HG03460 (cell line): Measurements from ENCODE around the gene CPE.

Source experiments
- ATAC-seq: cut with Tn5 transposase; IDR thresholded peaks from one replicate; pipeline ENCODE4 v1.9.1; 2021; ENCODE audit not compliant: unreplicated experiment

Gene CPE

DNA sequence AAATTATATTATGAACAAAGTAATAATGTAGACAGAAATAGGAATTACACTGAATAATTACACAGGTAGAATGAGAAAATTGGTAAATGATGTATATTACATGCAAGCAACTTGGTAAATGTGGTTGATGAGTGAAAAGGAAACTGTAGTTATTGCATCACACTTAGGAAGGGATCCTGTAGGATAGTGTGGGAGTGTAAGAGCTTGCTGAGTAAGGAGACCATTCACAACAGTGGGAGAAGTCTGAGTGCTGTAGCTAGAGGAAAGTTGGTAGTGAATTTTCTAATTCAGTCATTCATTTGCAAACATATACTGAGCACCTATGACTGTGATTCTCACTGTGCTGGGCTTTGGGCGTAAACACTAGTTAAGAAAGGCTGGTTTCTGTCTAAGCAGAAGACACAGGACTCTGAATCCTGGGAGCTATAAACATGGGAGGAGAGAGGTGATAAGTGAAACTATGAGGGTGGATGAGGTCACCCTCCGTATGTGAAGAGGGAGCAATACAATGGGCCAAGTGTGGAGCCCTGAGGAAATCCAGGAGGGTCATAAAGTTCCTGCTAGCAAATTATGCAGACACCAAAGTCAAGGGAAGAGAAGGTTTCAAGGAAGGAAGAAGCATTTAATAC lies 14.2 kb upstream of the CPE start:
- ATAC-seq = no peak

DNA sequence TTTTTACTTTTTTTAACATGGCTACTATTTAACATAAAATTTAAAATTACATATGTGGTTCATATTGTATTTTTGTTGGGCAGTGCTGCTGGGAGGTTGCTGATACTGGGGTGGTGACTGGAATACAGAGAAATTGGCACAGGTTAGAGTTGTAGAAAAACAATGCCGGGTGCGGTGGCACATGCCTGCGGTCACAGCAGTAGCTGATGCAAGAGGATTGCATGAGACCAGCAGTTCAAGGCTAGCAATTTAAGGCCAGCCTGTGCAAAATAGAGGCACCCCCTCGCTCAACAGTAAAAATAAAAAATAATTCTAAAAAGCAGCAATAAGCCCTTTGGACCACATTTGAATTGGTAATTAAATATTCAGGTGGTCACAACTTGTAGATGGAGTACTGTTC lies 11.8 kb upstream of the CPE start:
- ATAC-seq = no peak

DNA sequence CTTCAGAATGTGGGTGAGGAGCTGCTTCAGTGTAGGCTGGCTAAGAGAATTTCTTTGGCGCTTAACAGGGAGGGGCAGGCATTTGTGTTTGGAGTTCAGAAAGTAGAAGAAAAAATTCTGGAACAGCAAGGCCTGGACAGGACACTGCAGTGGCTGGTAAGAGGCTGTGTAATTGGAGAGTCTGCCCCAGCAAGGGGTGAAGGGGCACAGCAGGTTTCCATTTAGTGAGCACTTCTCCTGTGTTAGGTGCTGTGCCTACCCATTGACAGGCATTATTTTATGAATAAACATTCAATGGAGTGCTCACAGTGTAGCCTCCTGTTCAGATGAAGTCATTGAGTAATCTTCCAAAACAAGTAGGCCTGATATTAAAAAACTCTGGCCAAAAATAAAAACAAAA lies 10.7 kb upstream of the CPE start:
- ATAC-seq = no peak

DNA sequence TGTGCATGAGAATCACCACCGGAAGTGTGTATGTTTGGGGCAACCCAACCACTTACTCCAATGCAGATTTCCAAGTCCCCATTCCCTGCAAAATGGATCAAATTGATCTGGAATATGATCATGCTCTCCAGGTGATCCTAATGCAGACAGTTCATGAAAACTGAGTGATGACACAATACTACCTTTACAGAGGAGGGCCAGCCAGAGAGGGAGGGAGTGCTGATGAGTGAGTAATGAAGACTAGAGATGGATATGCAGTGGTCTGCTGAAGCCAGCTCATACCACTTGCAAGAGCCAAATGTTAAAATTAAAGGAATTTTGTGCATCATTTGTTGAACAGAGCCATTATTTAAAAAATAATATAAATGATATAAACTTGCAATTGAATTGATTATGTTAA lies 10.2 kb upstream of the CPE start:
- ATAC-seq = no peak

DNA sequence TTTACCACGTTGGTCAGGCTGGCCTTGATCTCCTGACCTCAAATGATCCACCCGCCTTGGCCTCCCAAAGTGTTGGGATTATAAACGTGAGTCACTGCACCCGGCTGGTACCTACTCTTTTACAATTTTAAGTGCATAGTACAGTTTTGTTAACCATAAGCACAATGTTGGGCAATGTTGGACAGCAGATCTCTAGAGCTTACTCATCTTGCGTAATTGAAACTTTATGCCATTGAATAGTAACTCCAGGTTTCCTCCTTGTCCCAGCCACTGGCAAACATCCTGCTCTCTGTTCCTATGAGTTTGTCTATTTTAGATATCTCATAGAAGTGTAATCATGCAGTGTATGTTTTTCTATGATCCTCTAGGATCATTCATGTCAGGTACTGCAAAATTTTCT lies 9.3 kb upstream of the CPE start:
- ATAC-seq = no peak

DNA sequence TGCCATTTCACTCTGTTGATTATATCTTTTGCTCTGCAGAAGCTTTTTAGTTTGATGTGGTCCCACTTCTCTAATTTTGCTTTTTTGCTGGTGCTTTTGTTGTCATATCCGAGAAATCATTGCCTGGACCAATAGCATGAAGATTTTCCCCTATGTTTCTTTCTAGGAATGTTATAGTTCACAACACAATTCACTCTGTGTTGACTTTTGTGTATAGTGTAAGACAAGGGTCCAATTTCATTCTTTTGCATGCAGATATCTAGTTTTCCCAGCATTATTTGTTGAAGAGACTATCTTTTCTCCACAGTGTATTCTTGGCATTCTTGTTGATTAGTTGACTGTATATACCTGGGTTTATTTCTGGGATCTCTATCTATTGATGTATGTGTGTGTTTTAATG lies 8.3 kb upstream of the CPE start:
- no peak for ATAC-seq

DNA sequence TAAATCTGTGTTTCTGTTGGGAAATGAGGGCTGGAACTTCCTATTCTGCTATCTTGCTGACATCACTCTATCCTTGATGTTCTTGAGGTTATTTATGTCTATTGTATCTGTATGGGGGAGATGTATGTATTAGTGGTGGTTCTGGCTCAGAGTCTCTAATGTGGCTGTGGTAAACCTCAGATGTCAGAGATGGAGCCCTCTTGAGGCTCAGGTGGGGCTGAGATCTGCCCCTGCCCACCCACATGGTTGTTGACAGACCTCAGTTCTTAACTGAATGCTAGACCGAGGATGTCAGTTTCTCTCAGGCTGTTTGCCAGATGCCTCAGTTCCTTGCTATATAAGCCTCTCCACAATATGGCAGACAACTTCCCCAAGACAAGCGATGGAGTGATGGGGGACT lies 3.3 kb upstream of the CPE start:
- ATAC-seq = no peak

DNA sequence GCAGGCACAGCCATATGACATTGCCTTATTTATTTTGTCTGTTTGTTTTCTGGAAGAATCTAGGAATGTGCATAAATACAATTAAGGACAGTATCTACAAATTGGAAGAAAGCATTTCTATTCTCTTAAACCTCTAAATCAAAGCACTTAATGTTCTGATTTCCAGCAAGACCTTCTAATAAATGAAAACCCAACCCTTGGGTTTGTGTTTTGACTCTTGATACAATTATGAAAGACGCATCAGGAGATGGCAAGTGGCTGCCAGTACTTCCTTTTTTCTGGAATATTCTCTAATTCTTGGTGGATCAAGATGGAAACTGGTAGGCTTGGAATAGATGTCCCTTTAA lies 437 bp upstream of the CPE start:
- no peak for ATAC-seq

DNA sequence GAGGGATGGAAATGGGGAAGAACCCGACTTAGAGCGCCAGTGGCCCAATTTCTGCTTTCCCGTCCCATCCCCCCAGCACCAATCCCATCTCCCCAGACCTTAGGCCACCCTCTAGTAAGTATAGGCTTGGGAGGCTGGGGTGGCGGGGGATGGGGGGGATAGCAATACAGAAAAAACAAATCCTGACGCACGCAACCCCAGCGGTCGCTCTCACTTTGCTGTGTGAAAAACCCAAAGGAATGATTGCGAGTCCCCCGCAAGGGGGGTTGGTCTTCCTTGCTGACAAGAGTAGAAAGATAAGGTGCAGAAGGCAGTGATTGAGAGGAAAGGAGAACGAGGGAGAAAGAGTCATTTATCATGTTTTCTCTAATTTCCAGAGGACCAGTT lies 863 bp downstream of the CPE start:
- ATAC-seq = no peak

DNA sequence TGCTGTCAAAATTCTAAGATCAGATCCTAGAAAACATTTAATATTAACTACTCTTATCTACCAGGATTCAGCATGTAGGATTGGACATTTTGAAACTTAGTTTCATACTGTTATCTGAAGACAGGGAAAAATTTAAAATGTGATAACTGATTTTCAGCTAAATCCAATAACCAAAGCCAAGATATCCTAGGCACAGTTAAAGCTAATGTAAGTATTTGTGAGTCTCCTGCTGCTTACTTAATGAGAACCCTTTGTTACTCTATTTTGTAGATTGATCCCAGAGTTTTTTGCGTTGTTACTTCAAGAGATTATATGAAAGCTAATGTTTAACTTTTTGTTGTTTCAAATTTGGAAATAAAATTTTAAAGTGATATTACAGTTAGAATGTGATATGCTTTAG lies 2.0 kb downstream of the CPE start:
- no peak for ATAC-seq

DNA sequence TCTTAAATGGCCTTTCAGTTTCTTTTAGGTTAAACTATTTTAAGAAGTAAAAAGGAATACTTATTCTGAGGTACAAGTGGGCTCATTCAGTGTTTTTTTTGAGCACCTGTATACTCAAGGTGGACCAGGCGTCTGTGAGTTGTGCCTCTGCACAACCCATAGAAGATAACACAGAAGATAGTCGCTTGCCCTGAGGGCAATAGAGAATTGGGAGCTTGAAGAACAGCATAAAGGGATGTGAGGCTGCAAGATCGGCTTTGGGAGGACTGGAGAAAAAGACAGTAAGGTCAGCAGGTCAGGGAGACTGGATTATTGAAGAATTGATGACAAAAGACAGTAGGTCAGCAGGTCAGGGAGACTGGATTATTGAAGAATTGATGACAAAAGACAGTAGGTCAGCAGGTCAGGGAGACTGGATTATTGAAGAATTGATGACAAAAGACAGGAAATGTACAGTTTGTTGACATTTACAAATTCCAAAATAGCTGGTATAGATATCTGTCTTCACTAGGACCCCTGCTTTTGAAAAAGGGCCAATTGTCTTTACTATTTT lies 3.1 kb downstream of the CPE start:
- ATAC-seq = no peak

DNA sequence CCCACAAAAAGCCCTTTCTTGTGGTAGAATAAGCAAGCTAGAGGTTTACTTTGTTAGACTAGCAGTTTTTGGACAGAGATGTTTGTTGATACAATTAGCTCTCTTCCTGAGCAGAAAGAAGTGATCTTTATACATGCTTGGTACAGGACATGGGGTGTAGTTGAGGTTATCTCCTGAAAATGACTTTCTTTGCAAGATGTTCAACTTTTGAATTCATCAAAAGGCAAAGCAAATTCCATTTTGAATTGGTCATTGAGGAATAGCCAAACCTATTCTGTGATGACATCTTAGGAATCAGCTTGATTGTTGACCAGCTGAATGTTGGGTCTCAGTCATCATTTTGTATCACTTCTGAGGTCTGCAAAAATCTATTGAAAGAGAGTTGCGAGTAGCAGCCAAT lies 3.8 kb downstream of the CPE start:
- no peak for ATAC-seq

DNA sequence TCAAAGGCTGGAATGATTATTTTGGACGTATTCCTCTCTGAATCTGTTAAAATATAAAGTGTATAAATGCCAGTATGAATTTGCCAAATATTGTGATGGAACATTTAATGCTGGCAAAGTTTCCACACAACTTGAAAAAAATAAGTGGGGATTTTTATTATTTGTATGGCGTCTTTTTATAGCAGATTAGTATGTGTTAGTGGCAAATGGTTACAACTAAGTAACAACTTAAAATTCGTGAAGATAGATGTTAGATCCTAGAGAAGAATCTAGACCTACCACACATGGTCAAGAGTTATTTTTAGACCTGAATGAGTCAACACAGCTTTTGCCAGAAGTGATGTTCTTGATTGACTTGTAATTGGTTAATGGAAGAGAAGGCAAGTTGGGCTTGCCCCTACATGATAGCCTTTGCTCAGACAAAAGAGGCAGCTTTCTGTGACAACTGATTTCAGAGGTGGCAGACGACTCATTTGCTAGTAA lies 4.8 kb downstream of the CPE start:
- no peak for ATAC-seq

DNA sequence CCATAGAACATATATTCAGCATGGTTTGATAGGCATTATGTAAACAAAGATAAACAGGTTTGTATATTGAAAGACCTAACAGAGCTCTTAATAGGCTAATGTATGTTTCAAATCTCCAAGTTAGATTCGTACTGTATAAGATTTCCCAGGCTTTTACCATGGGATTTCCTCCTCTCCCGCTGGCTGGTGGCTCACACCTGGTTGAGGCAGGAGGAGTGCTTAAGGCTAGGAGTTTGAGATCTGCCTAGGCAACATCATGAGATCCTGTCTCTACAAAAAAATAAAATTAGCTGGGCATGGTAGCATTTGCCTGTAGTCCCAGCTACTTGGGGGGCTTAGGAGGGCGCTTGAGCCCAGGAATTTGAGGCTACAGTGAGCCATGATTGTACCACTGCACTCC lies 5.4 kb downstream of the CPE start:
- ATAC-seq = no peak

DNA sequence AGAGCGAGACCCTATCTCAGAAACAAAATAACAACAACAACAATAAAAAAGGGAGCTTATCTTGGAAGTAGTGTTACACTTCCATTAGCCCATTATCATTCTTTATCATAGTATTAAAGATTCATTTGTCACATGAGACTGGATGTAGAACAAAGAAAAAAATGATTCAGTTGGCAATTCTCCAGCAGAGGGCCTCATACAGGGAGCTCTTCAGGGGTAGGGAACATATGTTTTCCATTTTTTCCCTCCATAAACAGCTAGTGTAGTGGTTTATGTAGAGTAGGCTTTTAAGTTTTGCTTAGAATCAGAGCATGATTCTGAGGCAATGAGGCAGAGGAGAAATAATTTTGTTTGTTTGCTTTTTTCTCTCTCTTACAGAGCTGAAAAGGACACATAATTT lies 5.8 kb downstream of the CPE start:
- no peak for ATAC-seq

DNA sequence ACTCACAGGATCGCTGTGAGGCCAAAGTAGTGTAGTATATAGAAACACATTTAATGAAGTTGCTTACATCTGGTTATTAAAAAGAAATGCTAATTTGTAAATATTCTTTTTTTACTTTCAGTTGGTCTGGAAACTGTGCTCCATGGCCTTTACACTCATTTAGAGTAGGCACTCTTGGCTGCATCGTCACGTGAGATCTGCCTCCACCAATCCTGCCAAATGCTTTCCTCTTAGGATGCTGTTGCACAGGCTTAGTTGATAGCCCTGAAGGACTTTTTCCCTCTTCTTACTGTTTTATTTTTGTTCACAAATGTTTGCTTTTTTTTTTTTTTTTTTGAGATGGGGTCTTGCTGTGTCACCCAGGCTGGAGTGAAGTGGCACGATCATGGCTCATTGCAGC lies 6.3 kb downstream of the CPE start:
- no peak for ATAC-seq

DNA sequence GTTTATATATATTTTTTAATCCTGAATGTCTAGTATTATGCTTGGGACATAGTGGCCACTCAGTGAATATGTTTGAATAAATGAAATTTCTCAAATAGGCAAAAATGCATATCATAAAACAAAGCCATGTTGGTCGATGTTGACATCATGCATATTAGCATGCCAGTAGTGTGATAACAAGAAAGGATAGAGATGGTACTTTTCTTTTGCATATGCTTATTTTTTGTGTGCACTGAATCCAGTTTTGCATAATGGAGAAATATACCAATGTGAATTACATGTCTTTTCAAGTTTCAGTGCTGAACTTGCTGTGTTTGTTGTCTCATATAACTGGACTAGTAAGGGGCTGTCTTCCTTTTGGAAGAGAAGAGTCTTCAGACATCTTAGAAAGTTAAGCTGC lies 7.5 kb downstream of the CPE start:
- no peak for ATAC-seq

DNA sequence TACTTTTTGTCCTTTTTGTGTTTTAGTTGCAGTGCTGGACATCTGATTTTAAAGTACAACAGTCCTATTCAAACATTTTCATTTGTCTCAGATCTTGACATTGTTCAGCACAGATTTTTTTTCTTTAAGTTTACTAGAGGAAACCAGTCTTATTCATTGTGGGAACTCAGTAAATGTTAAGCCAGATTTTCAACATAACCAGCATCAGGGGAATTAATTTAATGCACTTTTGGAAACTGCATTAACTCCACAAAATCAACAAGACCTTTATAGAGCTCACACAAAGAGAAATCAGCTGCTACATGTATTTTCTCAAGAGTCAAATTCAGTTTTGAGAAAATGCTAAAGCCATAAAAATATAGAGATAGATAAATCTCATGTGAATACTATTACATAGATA lies 9.9 kb downstream of the CPE start:
- no peak for ATAC-seq

DNA sequence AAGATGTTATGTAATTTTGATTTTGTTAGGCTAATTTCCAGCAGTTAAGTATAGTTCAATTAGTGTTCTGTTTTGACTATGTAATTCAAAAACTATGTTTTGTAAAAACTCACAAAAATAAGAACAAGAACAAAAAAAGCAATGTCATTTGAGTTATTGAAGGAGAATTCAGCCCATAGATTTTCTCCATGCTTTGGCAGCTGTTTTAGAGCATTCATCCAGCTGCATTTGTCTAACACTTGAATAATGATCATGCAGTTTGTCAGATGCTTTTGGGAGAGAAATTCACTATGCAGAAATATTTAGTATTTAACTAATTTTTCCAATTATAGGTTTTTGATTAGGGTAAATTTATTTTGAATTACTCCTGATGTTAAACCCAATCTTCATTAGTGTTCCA lies 14.2 kb downstream of the CPE start:
- ATAC-seq = no peak

DNA sequence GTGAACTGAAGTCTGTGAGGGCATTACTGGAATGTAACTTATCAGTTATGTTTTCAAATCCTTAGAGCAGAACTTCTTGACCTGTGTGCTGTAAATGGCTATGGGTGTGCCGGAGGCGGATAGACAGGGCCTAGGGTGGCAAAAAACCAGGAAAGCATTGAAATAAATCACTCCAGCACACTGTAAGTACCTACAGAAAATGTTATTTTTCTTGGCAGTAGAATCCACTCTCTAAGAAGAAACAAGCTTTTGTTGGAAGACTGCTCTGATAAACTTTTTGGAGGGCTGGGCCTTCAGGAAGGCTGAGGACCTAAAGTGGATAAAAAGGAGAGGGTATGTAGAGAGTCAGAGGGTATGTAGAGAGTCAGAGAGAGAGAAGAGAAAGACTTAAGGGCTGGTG lies 14.9 kb downstream of the CPE start:
- ATAC-seq = no peak

DNA sequence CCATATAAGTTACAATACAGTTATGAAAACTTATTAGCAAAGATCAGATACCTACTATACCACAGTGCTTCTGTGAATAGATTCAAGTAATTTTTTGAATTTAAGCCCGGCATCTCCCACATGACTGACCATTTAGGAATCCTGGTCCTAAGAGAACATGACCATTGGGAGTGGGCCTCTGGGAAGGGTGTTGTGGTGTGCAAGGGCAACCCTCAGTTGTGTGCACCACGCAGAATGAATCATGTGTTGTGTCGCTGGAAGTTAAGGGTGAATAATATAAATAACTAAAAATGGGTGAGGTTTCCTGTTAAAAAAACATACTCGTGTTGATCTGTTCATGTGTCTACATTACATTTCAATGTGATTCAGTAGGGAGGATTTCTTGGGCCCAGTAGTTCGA lies 15.5 kb downstream of the CPE start:
- no peak for ATAC-seq

DNA sequence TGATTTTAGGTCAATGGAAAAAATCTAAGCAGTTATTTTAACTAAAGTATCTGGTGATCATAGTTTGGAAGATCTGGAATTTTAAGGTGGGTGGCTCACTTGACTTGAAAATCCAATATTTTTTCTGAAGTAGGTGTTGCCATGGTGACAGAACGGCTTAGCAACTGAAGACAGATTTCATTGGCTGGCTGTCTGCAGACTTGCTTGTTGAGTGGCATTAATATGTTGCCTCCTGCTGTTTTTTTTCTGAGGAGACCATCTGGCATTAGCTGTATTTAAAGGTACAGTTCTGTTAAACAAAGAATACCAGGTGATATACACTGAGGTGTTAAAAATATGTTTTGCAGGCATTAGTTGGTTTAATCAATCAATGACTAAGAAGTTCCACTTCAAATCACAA lies 19.8 kb downstream of the CPE start:
- no peak for ATAC-seq

DNA sequence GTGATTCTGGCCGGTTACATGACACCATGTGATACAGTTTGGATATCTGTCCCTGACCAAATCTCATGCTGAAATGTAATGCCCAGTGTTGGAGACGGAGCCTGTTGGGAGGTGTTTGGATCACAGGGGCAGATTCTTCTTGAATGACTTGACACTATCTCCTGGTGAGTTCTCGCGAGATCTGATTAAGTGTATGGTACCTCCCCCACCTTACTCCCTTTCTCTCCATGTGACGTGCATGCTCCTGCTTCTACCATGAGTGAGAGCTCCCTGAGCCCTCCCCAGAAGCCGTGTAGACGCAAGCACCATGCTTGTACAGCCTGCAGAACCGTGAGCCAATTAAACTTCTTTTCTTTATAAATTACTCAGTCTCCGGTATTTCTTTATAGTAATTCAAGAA lies 23.6 kb downstream of the CPE start:
- ATAC-seq = no peak

DNA sequence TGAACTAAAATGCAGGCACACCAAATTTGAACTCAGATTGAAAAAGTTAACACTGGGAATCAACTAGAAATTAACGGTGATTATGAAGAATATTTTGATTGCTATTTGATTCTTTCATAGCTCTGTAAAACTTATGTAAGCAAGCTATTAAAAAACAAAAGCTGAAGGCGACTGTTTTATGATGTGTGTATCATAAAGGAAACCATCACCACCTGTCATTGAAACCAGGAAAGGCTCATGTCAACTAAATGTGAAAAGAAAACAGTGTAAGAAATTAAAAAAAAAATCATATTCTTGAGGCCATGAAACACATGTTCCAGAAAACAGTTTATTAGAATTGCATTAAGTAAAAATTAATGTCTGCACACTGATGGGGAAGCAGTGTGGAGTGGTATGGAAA lies 24.2 kb downstream of the CPE start:
- no peak for ATAC-seq
